ELR (cell line): ENCODE data around the gene FNDC3A.
A peak's percentile ranks its signal among the peaks of the same experiment; 100 is the strongest.
"Not testable (repeated sequence)": the region's sequence is repeated elsewhere in the genome, so short reads cannot be mapped to it uniquely, and the experiment has no call there.

Source experiments
- DNase-seq: peaks from one replicate; pipeline ENCODE4 v3.0.0-alpha.2; 2015; ENCODE audit warnings: low read depth

FNDC3A gene

DNA sequence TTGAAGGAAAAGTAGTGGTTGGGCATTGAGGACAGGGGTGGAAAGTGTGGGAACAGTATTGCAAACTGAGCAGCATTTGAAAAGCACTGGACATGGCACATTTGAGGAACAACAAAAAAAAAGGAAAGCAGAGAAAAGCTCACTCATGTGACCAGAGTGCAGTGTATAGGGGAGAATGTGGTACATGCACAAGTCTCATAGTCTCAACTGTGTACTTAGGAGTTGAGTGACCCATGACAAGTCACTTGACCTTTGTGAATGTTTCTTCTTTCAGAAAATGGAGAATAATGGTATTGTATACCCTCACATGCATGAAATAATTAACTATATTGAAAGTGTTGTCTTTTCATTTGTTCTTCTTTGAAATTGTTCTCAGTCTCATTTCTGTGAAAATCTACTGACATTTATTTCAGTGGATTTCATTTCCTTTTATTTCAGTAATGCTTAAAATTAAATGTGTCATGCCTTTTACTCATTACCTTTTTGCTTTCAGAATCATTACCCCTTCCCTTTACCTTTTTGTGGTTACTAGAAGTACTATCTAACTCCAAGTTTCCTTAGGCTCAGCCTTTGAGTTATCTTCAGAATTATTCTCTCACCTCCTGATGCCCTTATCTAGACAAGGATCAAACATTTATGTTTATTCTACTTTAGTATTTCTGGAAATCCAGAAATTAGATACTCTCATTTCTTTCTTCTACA is 165.3 kb downstream of the FNDC3A start:
- no peak for DNase-seq

DNA sequence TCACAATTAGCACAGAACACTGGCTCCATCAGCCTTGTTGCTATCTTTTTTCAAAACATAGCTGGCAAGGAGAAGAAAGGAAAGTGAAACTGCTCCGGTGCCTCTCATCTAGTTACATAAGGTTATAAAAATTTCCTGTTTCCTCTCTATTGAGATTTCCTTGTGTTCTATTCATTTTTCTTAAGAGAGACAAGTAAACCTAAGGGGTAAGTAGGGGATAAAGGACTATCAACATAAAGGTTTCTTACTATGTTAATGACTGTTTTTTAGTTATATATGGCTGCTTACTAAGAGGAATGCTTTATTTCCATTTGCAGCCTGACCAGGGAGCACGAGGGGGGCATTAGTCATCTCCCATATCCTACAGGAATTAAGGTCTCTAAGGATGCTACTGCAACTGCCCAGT is 171.2 kb downstream of the FNDC3A start:
- peak; percentile 75 for DNase-seq

DNA sequence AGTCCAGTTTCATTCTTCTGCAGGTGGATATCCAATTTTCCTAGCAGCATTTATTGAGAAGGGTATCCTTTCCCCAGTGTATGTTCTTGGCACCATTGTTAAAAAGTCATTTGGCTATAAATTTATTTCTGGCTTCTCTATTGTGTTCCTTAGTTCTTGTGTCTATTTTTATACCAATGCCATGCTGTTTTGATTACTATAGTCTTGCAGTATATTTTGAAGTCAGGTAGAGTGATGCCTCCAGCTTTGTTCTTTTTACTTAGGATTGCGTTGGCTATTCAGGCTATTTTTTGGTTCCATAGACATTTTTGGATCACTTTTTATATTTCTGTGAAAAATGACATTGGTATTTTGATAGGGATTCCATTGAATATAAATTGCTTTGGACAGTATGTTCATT is 172.7 kb downstream of the FNDC3A start:
- DNase-seq, result no peak

DNA sequence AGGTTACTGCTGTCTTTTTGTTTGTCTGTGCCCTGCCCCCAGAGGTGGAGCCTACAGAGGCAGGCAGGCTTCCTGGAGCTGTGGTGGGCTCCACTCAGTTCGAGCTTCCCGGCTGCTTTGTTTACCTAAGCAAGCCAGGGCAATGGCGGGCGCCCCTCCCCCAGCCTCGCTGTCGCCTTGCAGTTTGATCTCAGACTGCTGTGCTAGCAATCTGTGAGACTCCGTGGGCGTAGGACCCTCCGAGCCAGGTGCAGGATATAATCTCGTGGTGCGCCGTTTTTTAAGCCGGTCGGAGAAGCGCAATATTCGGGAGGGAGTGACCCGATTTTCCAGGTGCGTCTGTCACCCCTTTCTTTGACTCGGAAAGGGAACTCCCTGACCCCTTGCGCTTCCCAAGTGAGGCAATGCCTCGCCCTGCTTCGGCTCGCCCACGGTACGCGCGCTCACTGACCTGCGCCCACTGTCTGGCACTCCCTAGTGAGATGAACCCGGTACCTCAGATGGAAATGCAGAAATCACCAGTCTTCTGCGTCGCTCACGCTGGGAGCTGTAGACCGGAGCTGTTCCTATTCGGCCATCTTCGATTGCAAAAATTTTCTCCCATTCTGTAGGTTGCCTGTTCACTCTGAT is 182.4 kb downstream of the FNDC3A start:
- DNase-seq, result not testable (repeated sequence)

DNA sequence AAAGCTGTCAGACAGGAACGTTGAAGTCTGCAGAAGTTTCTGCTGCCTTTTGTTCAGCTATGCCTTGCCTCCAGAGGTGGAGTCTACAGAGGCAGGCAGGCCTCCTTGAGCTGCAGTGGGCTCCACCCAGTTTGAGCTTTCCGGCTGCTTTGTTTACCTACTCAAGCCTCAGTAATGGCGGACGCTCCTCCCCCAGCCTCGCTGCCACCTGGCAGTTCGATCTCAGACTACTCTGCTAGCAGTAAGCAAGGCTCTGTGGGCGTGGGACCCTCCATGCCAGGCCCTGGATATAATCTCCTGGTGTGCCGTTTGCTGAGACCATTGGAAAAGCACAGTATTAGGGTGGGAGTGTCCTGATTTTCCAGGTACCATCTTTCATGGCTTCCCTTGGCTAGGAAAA is 187.4 kb downstream of the FNDC3A start:
- DNase-seq, result not testable (repeated sequence)

DNA sequence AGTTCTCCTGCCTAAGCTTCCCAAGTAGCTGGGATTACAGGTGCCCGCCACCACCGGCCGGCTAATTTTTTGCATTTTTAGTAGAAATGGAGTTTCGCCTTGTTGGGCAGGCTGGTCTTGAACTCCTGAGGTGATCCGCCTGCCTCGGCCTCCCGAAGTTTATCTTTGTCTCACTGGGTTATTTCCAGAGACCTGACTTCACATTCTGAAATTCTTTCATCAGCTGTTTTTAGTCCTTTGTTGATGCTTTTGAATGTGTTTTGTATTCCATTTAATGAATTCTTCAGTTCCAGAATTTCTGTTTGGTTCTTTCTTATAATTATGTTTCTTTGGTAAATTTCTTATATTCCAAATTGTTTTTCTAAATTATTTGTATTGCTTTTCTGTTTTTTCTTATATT is 189.0 kb downstream of the FNDC3A start:
- DNase-seq, result no peak

DNA sequence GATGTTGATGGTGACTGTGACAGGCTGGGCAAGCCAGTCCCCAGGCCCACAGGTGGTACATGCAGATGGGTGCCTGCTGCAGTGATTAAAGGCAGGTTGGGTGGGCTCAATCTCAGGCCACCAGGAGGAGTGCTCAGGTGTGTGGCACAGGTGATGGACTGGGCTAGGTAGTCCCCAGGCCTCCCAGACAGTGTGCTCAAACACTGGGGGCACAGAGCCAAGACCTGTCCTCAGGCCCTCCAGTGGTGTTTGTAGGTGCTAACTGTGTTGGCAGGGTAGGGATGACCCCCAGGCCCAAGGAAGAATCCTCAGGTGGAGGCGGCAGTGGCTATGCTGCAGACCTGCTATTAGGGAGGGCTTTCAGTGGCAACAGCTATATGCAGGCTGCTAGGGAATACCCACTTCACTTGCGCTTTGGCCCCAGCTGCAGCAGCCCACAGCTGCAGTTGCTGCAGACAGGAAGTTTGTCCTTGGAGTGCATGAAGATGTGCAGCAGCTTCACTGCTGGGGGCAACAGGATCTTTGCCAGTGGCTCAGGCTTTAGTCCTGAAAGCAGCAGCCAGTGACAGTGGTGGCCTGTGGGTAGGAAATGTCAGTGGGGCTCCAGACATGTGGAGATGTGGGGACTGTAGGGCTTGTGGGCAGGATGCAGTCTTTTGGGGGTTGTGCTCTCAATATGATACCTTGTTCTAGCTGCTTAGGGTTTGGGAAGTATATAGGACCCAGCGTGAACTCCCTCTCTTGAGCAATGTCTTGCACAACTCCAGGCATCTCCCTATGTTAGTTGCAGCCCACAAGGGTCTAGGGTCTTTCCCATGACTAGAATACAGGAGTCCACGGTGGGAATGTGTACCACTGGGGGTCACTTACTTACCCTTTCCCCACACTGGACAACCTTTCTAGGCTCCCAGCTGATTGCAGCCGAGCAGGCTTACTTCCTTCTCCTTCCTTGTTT is 190.4 kb downstream of the FNDC3A start:
- DNase-seq, result no peak

DNA sequence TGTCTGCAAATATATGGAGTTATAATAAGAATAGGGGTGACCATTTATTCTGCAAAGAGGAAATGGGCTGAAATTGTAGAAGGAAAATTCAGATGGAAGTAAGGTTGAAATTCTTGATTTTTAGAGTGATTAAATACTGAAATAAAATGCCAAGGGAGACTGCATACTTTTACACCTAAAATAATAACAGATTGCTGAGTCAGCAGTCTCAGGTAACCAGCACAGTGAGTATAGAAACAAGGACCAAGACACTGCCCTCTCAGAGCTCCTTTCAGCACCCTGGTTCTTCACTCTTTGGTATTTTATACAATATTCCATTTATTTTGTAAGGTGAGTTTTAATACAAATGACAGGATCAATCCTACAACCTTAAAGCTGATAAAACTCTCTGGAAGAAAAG is 195.6 kb downstream of the FNDC3A start:
- DNase-seq, result no peak

DNA sequence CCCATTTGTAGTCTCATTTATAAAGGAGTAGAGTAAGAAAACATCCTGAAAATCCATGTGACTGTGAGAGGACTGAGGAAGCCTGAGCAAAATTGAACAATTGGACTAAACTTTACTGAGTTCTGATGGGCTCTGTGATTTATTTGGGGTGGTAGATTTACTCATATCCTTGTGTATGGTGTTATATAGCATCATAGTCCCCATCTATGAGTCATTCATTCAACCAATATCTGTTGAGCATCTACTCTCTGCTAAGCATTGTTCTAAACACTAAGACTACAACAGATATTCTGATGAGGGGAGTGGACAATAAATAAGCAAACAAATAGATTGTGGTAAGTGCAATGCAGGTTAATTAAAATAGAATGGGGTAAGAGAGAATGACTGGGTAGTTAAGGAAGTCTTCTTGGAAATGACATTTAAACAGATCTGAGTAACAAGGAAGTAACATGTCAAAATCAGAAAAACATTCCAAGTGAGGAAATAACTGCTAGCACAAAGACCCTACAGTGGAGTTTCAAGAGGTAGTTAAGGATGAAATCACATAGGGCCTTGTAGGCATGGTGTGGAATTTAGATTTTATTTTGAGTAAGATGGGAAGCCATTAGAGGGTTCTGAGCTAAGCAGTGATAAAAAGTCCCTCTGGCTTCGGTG is 208.1 kb downstream of the FNDC3A start:
- peak; percentile 55 for DNase-seq

DNA sequence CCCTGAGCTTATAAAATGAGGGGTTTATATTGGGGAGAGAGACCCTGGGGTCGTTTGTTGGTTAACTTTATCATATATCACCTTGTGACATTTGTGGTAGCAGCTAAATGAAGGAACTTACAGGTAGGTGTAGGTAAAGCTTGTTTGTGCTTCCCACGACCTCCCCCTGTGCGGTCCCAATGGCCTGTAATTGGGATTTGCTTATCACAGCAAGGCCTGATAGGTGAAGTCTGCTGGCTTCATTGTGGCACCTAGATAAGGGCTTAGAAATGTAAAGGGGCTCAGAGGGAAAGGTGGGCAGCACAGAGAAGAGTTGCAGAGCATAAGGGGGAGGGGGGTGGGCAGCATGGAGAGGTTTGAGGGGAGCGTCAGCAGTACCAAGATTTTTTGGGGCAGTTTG is 208.9 kb downstream of the FNDC3A start:
- DNase-seq, result no peak

DNA sequence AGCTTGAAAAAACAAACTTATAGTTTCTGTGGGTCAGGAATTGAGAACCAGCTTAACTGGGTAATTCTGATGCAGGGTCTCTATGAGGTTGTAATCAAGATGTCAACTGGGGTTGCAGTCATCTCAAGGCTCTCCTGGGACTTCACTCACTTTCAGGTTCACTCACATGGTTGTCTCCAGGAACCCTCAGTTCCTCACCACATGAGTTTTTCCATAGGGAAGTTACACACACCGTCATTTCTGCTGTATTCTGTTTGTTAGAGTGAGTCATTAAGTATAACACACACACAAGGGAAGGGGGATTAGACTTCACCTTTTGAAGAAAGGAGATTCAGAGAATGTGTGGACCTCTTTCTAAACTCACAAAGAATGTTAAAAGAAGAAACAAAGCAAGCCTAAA is 209.6 kb downstream of the FNDC3A start:
- DNase-seq, result no peak

DNA sequence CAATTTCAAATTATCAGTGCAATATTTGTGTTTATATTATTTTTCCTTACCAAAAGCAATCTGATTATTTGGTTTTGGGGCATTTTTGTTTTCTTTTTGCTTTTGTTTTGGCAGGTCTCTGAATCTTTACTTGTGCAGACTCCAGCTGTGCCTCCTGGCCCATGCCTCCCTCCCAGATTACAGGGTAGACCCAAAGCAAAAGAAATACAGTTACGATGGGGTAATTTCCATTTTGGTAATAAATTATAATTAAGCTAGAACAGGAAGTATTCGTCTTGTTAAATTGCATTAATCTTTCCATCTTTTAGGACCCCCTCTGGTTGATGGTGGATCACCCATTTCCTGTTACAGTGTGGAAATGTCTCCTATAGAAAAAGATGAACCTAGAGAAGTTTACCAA is 215.2 kb downstream of the FNDC3A start:
- DNase-seq, result no peak

DNA sequence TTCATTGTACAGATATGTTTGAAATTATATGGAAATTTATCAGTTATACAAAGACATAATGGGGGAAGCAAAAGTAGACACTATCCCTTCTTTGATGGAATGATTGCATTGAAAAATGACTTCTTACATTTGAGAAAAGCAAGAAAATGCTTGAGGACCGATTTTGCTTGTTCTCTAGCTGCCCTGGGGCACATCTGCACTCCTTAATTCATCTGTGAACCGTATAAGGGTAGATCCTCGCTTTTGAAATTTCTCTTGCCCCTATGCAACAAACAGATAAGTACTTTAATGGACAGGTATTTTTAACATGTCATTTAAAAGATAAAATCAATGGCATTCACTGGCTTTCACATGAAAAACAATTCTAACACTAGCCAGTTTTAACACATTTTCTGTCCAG is 230.9 kb downstream of the FNDC3A start:
- DNase-seq, result no peak

DNA sequence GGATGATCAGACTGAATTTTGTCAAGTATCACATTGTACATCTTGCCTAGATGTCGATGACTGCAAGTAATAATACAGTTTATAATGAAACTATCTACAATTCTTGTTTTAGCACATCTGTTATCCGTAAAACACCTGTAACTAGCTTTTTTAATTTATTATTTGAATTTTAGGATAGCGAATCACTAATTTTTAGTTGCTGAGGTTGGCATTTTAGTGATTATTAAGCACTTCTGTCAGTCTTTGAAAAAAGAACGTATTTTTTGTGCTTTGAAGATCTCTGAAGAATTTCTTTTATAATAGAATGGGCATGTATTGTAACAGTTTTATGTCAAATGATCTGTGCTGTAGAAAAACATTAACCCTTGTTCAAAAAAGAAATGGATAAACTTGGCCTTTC is 232.9 kb downstream of the FNDC3A start:
- DNase-seq, result no peak

DNA sequence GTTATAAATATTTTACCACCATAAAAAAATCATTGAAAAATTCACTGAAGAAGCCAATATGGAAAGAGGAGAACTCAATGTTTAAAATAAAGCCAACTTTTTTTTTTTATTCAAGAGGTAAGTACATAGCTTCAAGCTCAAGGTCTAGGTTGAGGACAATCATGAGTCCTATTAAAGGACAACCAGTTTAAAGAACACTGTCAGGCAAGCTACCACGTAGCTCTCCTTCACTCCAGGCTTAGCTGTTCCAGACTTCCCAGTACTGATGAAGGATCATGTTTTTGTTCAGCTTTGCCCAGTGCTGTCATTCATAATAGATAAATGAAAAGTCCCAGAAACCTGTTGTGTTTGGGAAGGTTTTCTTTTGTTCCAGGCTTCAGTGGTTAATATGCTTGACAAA is 234.4 kb downstream of the FNDC3A start:
- DNase-seq, result no peak

DNA sequence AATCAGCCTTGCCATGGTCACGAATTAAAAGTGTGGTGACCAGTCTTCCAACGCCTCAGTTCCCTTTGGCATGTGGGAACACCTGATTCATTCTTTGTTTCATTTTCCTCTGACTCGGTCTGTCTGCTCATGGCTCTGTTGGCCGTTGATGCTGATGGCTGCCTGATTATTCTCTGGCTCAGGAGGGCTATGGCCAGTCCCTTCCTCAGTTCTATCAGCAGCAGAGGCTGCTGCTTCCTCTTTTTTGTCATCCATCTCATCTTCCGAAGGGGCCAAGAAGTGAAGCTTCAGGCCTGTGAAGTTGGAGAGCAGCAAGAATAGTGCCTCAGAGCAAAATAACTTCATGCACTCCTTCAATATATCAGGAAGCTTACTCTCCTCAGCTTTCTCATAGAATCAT is 235.0 kb downstream of the FNDC3A start:
- no peak for DNase-seq

DNA sequence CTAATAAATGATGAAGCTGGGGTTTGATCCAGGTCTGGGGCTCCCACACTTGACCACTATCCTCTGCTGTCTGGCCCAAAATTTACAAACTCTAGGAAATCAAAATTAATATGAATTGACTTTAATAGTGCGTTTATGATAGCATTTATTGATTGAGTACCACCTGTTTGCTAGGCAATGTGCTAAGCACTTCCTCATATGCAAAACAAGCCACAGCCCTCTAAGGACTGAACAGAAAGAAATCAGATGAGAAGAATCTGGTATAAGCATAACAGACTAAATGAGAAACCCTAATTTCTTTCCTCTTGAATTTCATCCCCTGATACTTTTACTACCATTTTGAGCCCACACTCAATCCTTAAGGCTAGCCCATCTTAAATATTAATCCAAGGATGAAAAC is 237.8 kb downstream of the FNDC3A start:
- DNase-seq, result no peak

DNA sequence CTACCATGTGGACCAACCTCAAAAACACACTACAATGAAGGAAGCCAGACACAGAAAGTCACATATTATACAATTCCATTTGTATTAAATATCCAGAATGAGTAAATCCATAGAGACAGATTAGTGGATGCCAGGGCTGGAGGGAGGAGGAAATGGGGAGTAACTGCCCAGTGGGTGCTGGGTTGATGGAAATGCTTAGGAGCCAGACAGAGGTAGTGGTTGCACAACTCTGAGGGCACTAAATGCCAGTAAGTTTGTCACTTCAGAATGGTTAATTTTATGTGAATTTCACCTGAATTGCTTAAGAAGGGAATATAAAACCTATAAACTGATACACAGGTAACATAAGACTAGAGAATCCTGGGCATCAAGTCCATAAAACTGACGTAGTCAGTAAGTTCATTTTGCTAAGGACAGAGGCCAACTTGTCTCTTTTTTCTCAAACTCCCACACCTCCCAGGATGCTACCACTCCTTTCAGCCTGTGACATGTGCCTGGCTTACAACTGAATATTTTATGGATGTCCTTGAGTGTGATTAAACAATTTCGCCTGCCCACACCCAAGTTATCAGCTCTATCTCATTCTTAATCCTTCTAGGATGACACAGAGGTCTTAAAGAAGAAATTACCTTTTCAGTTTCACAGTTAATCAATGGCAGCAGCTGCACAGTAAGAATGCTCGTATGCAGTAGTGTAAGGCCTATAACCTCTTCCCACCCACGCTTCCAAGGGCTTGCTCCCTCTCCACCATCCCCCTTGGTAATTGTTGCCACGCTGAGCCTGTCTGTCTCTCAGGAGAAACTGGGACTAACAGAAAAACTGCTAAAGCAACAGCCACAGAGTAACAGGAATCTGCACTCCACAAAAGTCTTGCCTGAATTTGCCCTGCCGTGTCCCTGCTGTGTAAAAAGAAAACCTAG is 238.5 kb downstream of the FNDC3A start:
- DNase-seq, result no peak

DNA sequence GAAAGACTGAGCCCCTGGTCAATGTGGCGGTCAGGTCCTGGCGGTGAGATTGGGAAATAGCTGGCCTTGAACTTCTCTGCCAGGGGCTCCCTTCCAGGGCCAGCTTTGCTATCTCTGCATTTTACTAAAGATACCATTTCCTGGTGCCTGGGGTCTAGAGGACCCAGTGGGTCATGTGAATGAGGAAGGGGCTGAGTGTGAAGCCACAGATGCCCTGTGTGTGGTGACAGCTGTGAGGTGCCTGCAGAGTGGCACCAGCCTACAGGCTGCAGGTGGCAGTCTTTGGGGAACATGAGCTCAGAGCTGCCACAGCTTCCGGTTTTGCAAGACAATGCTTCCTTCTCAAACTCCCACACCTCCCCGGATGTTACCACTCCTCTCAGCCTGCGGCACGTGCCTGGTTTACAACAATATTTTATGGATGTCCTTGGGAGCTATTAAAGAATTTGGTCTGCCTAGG is 239.2 kb downstream of the FNDC3A start:
- DNase-seq, result peak; percentile 28

DNA sequence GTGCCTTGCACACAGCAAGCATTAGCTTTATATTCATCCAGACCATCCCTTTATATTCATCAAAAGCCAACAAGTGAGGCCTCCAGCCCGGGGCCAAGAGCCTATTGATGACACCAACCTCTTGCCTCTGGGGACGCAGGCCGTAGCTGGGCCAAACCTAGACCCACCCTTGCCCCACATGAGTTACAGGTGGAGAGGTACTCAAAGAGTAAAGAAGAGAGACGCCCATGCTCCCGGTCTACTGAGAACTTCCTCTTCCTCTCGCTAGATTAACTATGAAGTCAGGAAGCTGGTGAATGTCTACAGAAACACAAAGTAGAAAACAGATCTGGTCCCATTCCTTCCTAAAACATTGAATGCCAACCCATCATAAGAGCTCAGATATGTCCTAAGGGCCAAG is 240.6 kb downstream of the FNDC3A start:
- DNase-seq, result no peak

DNA sequence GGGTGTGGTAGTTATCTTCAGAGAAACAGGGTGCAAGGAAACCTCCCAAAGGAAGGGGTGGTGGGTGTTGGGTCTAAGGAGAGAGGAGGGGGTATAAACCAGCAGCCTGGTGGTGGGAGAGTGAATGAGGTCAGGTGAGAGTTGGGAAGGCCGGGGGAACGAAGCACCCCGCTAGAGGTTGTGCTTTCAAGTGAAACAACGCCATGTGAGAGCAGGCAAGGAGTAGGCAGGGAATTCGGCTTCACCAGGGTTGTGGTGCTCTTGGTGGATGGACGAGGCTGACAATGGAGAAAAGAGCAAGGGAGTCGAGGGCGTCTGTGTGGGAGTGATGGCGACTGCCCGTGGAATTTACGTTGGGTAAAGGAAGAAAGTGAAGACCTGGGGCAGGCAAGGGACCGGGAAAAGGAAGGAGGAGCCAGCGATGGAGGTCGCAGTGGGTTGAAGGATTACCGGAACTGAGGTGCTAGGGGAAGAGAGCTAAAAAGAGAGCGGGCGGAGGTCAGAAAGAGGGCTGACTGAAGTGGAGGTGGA is 242.3 kb downstream of the FNDC3A start:
- DNase-seq, result no peak
